ENCODE data around the gene MLN. TPM values are rescaled to one million over a fixed set of nuclear protein-coding genes. Genes with fewer than 3 reads are reported as not detected.

Gene MLN
- total and polyA plus RNA-seq, 7 donors, result not detected

GRCh38 chr6:33826537-33826936 is 22.7 kb upstream of the MLN start:
- Histone ChIP-seq H3K27ac (no peak overlapping the region), H3K4me1 (no peaks in the 10 kb centered on the region), H3K27me3 (ENCODE audit: insufficient read depth in 3 of 3, low read length in 2 of 3) (peaks cover 0 to 32% (median 6%) of the 10 kb centered on the region in 3 donors), H3K4me3 (no peak overlapping the region), H3K9me3 (no peaks in the 10 kb centered on the region), H3K36me3 (ENCODE audit: insufficient read depth in 1 of 2, low read depth in 1 of 2) (no peaks in the 10 kb centered on the region)
- intact Hi-C loops (cut with DNase I), result no loop called here
- WGBS, 3 donors, result 23 to 58% (median 49%) methylated on average over 2 of the region's 2 CpGs
- DNase-seq, result no peak
- ATAC-seq, result no peak
- no peak for TF ChIP-seq CTCF (IDR thresholded peaks at IDR 0.05)

- H3K27ac ChIP-seq, result no peak overlapping the region
- H3K4me1 ChIP-seq, result no peaks in the 10 kb centered on the region
- no peak overlapping the region for H3K4me3 ChIP-seq
- WGBS, 3 donors, result 55 to 63% (median 57%) methylated on average over 15 of the region's 15 CpGs
- no peak for DNase-seq
- no peak for TF ChIP-seq CTCF (IDR thresholded peaks at IDR 0.05)
- ATAC-seq, result no peak
- intact Hi-C loops (cut with DNase I), result no loop called here
- H3K36me3 ChIP-seq (ENCODE audit: insufficient read depth in 1 of 2, low read depth in 1 of 2), result no peaks in the 10 kb centered on the region
- no peaks in the 10 kb centered on the region for H3K9me3 ChIP-seq
- peaks cover 0 to 20% (median 6%) of the 10 kb centered on the region in 3 donors for H3K27me3 ChIP-seq (ENCODE audit: insufficient read depth in 3 of 3, low read length in 2 of 3)
These were observed 20.8 kb upstream of the MLN start for GRCh38 chr6:33824461-33825154.

- Histone ChIP-seq H3K36me3 (ENCODE audit: insufficient read depth in 1 of 2, low read depth in 1 of 2) (no peaks in the 10 kb centered on the region), H3K4me1 (no peaks in the 10 kb centered on the region), H3K9me3 (no peaks in the 10 kb centered on the region), H3K27me3 (ENCODE audit: insufficient read depth in 3 of 3, low read length in 2 of 3) (peaks cover 0 to 15% (median 4%) of the 10 kb centered on the region in 3 donors), H3K4me3 (no peak overlapping the region), H3K27ac (no peak overlapping the region)
- ATAC-seq (no peak), DNase-seq (no peak)
- intact Hi-C loops (cut with DNase I), result no loop called here
- 68 to 74% (median 72%) methylated on average over 2 of the region's 2 CpGs for WGBS, 3 donors
- TF ChIP-seq CTCF (IDR thresholded peaks at IDR 0.05), result no peak
These were observed 20.0 kb upstream of the MLN start for GRCh38 chr6:33823806-33824205.

- Histone ChIP-seq H3K27ac (no peak overlapping the region), H3K4me3 (no peak overlapping the region), H3K27me3 (ENCODE audit: insufficient read depth in 3 of 3, low read length in 2 of 3) (peaks cover 0 to 11% (median 0%) of the 10 kb centered on the region in 3 donors), H3K4me1 (no peaks in the 10 kb centered on the region), H3K9me3 (no peaks in the 10 kb centered on the region), H3K36me3 (ENCODE audit: insufficient read depth in 1 of 2, low read depth in 1 of 2) (no peaks in the 10 kb centered on the region)
- WGBS, 3 donors, result 45 to 49% (median 47%) methylated on average over 10 of the region's 10 CpGs
- DNase-seq (no peak), ATAC-seq (no peak)
- intact Hi-C loops (cut with DNase I), result no loop called here
- TF ChIP-seq CTCF (IDR thresholded peaks at IDR 0.05), result no peak
These were observed 19.0 kb upstream of the MLN start for GRCh38 chr6:33822575-33823395.

All from psoas muscle (tissue), 8 donors.